Measurements from ENCODE around the gene SDCCAG8.

- TF ChIP-seq EZH2 (IDR thresholded peaks at IDR 0.05; ENCODE audit: insufficient read depth, low read length) (no peak), CTCF (IDR thresholded peaks at IDR 0.05; ENCODE audit: insufficient read depth, low read depth, low read length) (no peak)
These were observed 166.5 kb downstream of the SDCCAG8 start for GRCh38 chr1:243422362-243422761.

Data from astrocyte (in vitro differentiated cells and primary cell).